K562 (cell line): ENCODE measurements around the gene NPHP1. TPM values are rescaled to one million over a fixed set of nuclear protein-coding genes. Genes with fewer than 3 reads are reported as not detected.

Source experiments
- ATAC-seq: fragments of 200-7000 bp; cut with Tn5 transposase; 3 replicates; pipeline ENCODE4 v1.9.1; 2020; ENCODE audit warnings: moderate library complexity
- BruUV-seq: library from RNA; stranded (reverse); fragments of 400-500 nt; replicated peaks from 2 replicates; lab custom pipeline; 2021; lab: Mats Ljungman, UMichigan
- CTCF ChIA-PET: fragments of 300-600 bp; formaldehyde crosslinking; extraction: SDS; loops from one replicate; lab custom pipeline; 2021; ENCODE audit warnings: low intra/inter-chr PET ratio; lab: Yijun Ruan, JAX
- POLR2A ChIA-PET: fragments of 300-600, 350-650 bp; sonication (Branson Sonifier 250); formaldehyde crosslinking; extraction: SDS; loops from one replicate; lab custom pipeline; 2021; ENCODE audit warnings: antibody characterized with exemption, inconsistent platforms; lab: Yijun Ruan, JAX
- DNase-seq, 4 experiments: peaks; one replicate each; pipeline versions ENCODE4 v3.0.0 to v3.0.0-alpha.2; 2011 to 2018; ENCODE audit warnings: low spot score in 3 of 4, mixed read lengths in 3 of 4; ENCODE audit errors: extremely low read depth in 1 of 4
- FAIRE-seq: peaks from 2 replicates; lab custom pipeline; 2011; peaks lifted over from hg19 to GRCh38; lab: Jason Lieb, UNC
- H2AFZ ChIP-seq: 2 replicates; pipeline ENCODE4 v1.6.0; 2011; ENCODE audit warnings: low read depth, low read length, control low read depth, inconsistent platforms
- H3K27ac ChIP-seq: fragments of 200-600 bp; 3 replicates; pipeline ENCODE4 v1.8.0; 2011; ENCODE audit warnings: low read depth, mild to moderate bottlenecking, control low read depth, inconsistent platforms, low read length, moderate library complexity, mixed read lengths; ENCODE audit errors: extremely low read depth
- H3K27me3 ChIP-seq, 2 experiments: fragments of 300-600 bp in 1 of 2; 2 replicates in 1 of 2; 3 replicates in 1 of 2; pipeline versions ENCODE4 v1.6.0 to v1.8.0; 2011; ENCODE audit warnings: inconsistent platforms in 2 of 2, low read length in 2 of 2, mild to moderate bottlenecking in 1 of 2, mixed read lengths in 1 of 2, moderate library complexity in 1 of 2; ENCODE audit not compliant: control insufficient read depth in 2 of 2, insufficient read depth in 2 of 2
- H3K36me3 ChIP-seq: fragments of 300-600 bp; 3 replicates; pipeline ENCODE4 v1.8.0; 2011; ENCODE audit warnings: mild to moderate bottlenecking, low read length, inconsistent platforms; ENCODE audit not compliant: control insufficient read depth, insufficient read depth
- H3K4me1 ChIP-seq, 2 experiments: fragments of 200-600 bp in 1 of 2; replicated peaks in 1 of 2; 2 replicates in 1 of 2; 3 replicates in 1 of 2; pipeline versions ENCODE4 v1.5.1 to v1.8.0; 2011; ENCODE audit warnings: inconsistent platforms in 2 of 2, low read length in 2 of 2, mild to moderate bottlenecking in 1 of 2, mixed read lengths in 1 of 2, moderate library complexity in 1 of 2; ENCODE audit not compliant: control insufficient read depth in 2 of 2, insufficient read depth in 2 of 2
- H3K4me2 ChIP-seq: 2 replicates; pipeline ENCODE4 v1.6.1; 2011; ENCODE audit warnings: low read length, control low read depth, inconsistent platforms, mixed read lengths; ENCODE audit not compliant: insufficient read depth
- H3K4me3 ChIP-seq: fragments of 200-600 bp; sonication (generic), shearing (Covaris generic); 2 replicates; pipeline ENCODE4 v1.5.1; 2016; ENCODE audit warnings: control low read depth, inconsistent platforms
- H3K79me2 ChIP-seq: fragments of 200-600 bp; 3 replicates; pipeline ENCODE4 v1.8.0; 2011; ENCODE audit warnings: low read length, inconsistent platforms; ENCODE audit not compliant: control insufficient read depth, insufficient read depth
- H3K9ac ChIP-seq, 2 experiments: 2 replicates each; pipeline versions ENCODE4 v1.6.0 to v1.6.1; 2011; ENCODE audit warnings: low read depth in 2 of 2, low read length in 2 of 2, control low read depth in 1 of 2, inconsistent platforms in 1 of 2, mild to moderate bottlenecking in 1 of 2, mixed read lengths in 1 of 2; ENCODE audit not compliant: insufficient read depth in 1 of 2
- H3K9me1 ChIP-seq: one replicate; pipeline ENCODE4 v1.6.0; 2011; ENCODE audit warnings: inconsistent platforms, mild to moderate bottlenecking, low read length, moderate library complexity; ENCODE audit not compliant: control insufficient read depth, insufficient read depth
- H3K9me3 ChIP-seq: replicated peaks from 2 replicates; pipeline ENCODE4 v1.5.1; 2011; ENCODE audit warnings: low read depth, low read length, inconsistent platforms; ENCODE audit not compliant: control insufficient read depth, insufficient read depth
- H4K20me1 ChIP-seq: replicated peaks from 2 replicates; pipeline ENCODE4 v1.6.1; 2011; ENCODE audit warnings: low read length, inconsistent platforms, mixed read lengths; ENCODE audit not compliant: control insufficient read depth, insufficient read depth
- CREM ChIP-seq: IDR thresholded peaks from 2 replicates; pipeline ENCODE4 v1.6.1; 2014; ENCODE audit warnings: antibody characterized with exemption, low read depth
- HMG20B ChIP-seq: fragments of 250-450 bp; sonication (Bioruptor Pico); IDR thresholded peaks from 2 replicates; pipeline ENCODE4 v1.5.0; 2021; ENCODE audit warnings: mild to moderate bottlenecking
- KDM1A ChIP-seq, 2 experiments: fragments of 450-650 bp; IDR thresholded peaks; 2 replicates each; pipeline ENCODE4 v1.6.1; 2016; ENCODE audit warnings: mild to moderate bottlenecking in 2 of 2
- PBX2 ChIP-seq, 2 experiments: IDR thresholded peaks in 1 of 2; conservative IDR thresholded peaks in 1 of 2; 2 replicates each; pipeline ENCODE4 v1.6.1; 2016; ENCODE audit warnings: low read depth in 2 of 2, mild to moderate bottlenecking in 1 of 2, missing compliant biosample characterization in 1 of 2, missing genetic modification characterization in 1 of 2, moderate library complexity in 1 of 2
- RHOXF2B ChIP-seq: fragments of 250-450 bp; sonication (Bioruptor Pico); conservative IDR thresholded peaks from 2 replicates; pipeline ENCODE4 v1.5.1; 2021
- STAT5B ChIP-seq: fragments of 250-450 bp; sonication (Bioruptor Pico); IDR thresholded peaks from 2 replicates; pipeline ENCODE4 v1.8.0; 2021; ENCODE audit warnings: mild to moderate bottlenecking, inconsistent platforms
- TCFL5 ChIP-seq: fragments of 250-450 bp; sonication (Bioruptor Pico); conservative IDR thresholded peaks from 2 replicates; pipeline ENCODE4 v1.6.1; 2021; ENCODE audit warnings: mild to moderate bottlenecking, moderate library complexity, matching md5 sums
- ZKSCAN8 ChIP-seq: fragments of 200-800 bp; sonication (Bioruptor generic); IDR thresholded peaks from 2 replicates; pipeline ENCODE4 v1.6.1; 2016; ENCODE audit warnings: missing genetic modification characterization, missing compliant biosample characterization
- ZNF121 ChIP-seq: sonication (generic); formaldehyde crosslinking; conservative IDR thresholded peaks from 2 replicates; pipeline ENCODE4 v1.8.0; 2022; ENCODE audit warnings: missing genetic modification reagents
- ZNF165 ChIP-seq: fragments of 250-450 bp; sonication (Bioruptor Pico); IDR thresholded peaks from 2 replicates; pipeline ENCODE4 v1.4.0; 2020; ENCODE audit warnings: borderline replicate concordance
- ZNF175 ChIP-seq: fragments of 200-800 bp; sonication (Bioruptor generic); IDR thresholded peaks from 2 replicates; pipeline ENCODE4 v1.6.1; 2016; ENCODE audit warnings: low read depth, mild to moderate bottlenecking, missing genetic modification characterization, missing compliant biosample characterization
- ZNF395 ChIP-seq: fragments of 200-800 bp; sonication (Bioruptor generic); IDR thresholded peaks from 2 replicates; pipeline ENCODE4 v1.6.1; 2017; ENCODE audit warnings: missing genetic modification characterization, missing compliant biosample characterization
- ZNF76 ChIP-seq: fragments of 250-450 bp; sonication (Bioruptor Pico); IDR thresholded peaks from 2 replicates; pipeline ENCODE4 v1.4.0; 2020; ENCODE audit warnings: mild to moderate bottlenecking, moderate library complexity, borderline replicate concordance
- in situ Hi-C: fragments of 300-500 bp; cut with MboI; formaldehyde crosslinking; loops from 4 replicates; pipeline ENCODE4 v1.15.0; 2018; ENCODE audit warnings: inconsistent platforms, mixed read lengths
- intact Hi-C: fragments of 100-400 bp; cut with micrococcal nuclease; formaldehyde crosslinking; loops from 2 replicates; pipeline ENCODE4 v1.14.2; 2022
- polyA plus RNA-seq, 8 experiments: library from polyadenylated mRNA; depleted of rRNA in 4 of 8; stranded (reverse) in 5 of 8; unstranded in 3 of 8; fragments of >200 nt; fragmentation: Nextera tagmentation in 2 of 8; fragmentation: Illumina TruSeq in 1 of 8; extraction: Ambion mirVana in 2 of 8; extraction: Trizol in 1 of 8; gene quantifications; 2 replicates each; pipeline versions ENCODE4 v1.2.1 to v1.2.3, GENCODE V29; 2011 to 2014; ENCODE audit warnings: inconsistent platforms in 1 of 8, missing spikeins in 1 of 8
- total RNA-seq, 7 experiments: library from RNA; depleted of rRNA in 6 of 7; stranded (reverse); fragments of >200 nt in 6 of 7; fragmentation: Illumina TruSeq in 2 of 7; extraction: Trizol in 2 of 7; gene quantifications; 2 replicates each; pipeline versions ENCODE4 v1.2.1 to v1.2.3, GENCODE V29; 2011 to 2021; ENCODE audit warnings: low replicate concordance in 1 of 7
- TF ChIP-seq, protein P1 (sequence below): fragments of 250-450 bp; sonication (Bioruptor Pico); IDR thresholded peaks from 2 replicates; pipeline ENCODE4 v1.8.0; 2022; ENCODE audit warnings: inconsistent platforms

The NPHP1 gene
- total and polyA plus RNA-seq, 9 of the 15 experiments (the other 6 are each of a cell fraction or from before 2014, with no cell fraction given): 0.11 to 0.32 (median 0.20) TPM; not detected in 5

DNA sequence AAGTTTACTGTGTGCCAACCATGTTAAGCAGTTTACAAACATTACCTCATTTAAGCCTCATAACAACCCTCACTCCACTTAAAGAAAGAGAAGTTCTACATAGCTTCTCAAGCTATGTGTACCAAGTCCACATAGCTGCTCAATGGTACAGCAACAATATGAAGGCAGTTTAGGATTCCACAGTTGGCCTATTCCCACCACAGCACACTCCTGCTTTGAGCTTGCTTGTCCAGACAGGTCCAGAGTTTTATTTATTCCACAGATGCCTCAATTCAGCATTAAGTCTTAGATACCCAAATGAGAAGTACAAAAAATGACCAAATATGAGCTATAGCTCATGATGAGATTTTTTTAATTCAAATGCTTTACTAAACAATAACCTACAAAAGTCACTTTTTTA, 24.8 kb downstream of the NPHP1 start:
- no peak overlapping the region for H2AFZ ChIP-seq
- no peak overlapping the region for H3K4me2 ChIP-seq
- H4K20me1 ChIP-seq: no peaks in the 10 kb centered on the region
- ChIA-PET CTCF (no interaction called here), POLR2A (interaction anchor here (1.1 to 1.5 kb wide), 3 partner anchors 14 to 538 kb away, joined by 3 to 4 read pairs (median 3); no protein-coding TSS in a partner anchor)
- H3K27ac ChIP-seq: no peak overlapping the region
- H3K9me1 ChIP-seq: no peaks in the 10 kb centered on the region
- H3K4me1 ChIP-seq: no peaks in the 10 kb centered on the region
- no peak for DNase-seq
- H3K9me3 ChIP-seq: no peaks in the 10 kb centered on the region
- intact Hi-C loops: no loop called here
- no peak overlapping the region for H3K9ac ChIP-seq
- no peaks in the 10 kb centered on the region for H3K79me2 ChIP-seq
- in situ Hi-C loops: no loop called here
- BruUV-seq: no TSS peak
- TF ChIP-seq STAT5B (CRISPR knock-in tag) (no peak), TCFL5 (CRISPR knock-in tag) (no peak), ZNF175 (no peak), HMG20B (no peak), CREM (no peak), ZNF121 (CRISPR knock-in tag) (no peak), ZKSCAN8 (CRISPR knock-in tag) (no peak), RHOXF2B (CRISPR knock-in tag) (no peak), KDM1A (IDR thresholded peaks at IDR 0.05) (no peak), ZNF165 (CRISPR knock-in tag) (no peak), PBX2 (CRISPR knock-in tag; IDR thresholded peaks at IDR 0.05; ENCODE audit: low read depth) (no peak), PBX2 (tag; conservative IDR thresholded peaks at IDR 0.05; ENCODE audit: low read depth) (no peak), ZNF395 (CRISPR knock-in tag) (no peak), ZNF76 (CRISPR knock-in tag) (no peak)
- TF ChIP-seq, protein P1, sequence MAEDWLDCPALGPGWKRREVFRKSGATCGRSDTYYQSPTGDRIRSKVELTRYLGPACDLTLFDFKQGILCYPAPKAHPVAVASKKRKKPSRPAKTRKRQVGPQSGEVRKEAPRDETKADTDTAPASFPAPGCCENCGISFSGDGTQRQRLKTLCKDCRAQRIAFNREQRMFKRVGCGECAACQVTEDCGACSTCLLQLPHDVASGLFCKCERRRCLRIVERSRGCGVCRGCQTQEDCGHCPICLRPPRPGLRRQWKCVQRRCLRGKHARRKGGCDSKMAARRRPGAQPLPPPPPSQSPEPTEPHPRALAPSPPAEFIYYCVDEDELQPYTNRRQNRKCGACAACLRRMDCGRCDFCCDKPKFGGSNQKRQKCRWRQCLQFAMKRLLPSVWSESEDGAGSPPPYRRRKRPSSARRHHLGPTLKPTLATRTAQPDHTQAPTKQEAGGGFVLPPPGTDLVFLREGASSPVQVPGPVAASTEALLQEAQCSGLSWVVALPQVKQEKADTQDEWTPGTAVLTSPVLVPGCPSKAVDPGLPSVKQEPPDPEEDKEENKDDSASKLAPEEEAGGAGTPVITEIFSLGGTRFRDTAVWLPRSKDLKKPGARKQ: no peak
- no peak for FAIRE-seq
- no peaks in the 10 kb centered on the region for H3K36me3 ChIP-seq
- H3K27me3 ChIP-seq: no peaks in the 10 kb centered on the region; a peak in 1 of 5 replicates
- no peak overlapping the region for H3K4me3 ChIP-seq
- ATAC-seq: no peak
